HCT116 (cell line): ENCODE measurements around the gene FAM131B. TPM values are rescaled to one million over a fixed set of nuclear protein-coding genes. Genes with fewer than 3 reads are reported as not detected.

Experiments used
- ATAC-seq: fragments of 200-7000 bp; cut with Tn5 transposase; 2 replicates; pipeline ENCODE4 v1.9.1; 2020; ENCODE audit warnings: mild to moderate bottlenecking, moderate library complexity
- BruUV-seq: library from RNA; stranded (reverse); fragments of 400-500 nt; replicated peaks from 2 replicates; lab custom pipeline; 2021; lab: Mats Ljungman, UMichigan
- CTCF ChIA-PET: fragments of 300-600 bp; sonication (Branson Sonifier 250); formaldehyde crosslinking; loops from one replicate; lab custom pipeline; 2021; ENCODE audit warnings: antibody characterized with exemption; lab: Charles Lee
- POLR2A ChIA-PET: fragments of 300-600, 350-600 bp; sonication (Branson Sonifier 250); formaldehyde crosslinking; loops from one replicate; lab custom pipeline; 2021; ENCODE audit warnings: antibody characterized with exemption; lab: Charles Lee
- RAD21 ChIA-PET, 2 experiments: fragments of 300-600 bp; sonication (Branson Sonifier 250); formaldehyde crosslinking; loops; one replicate each; lab custom pipeline; 2023; ENCODE audit warnings: low total read pairs in 2 of 2; ENCODE audit not compliant: uncharacterized antibody in 2 of 2, unreplicated experiment in 2 of 2, low non-redundant PET in 1 of 2; lab: Charles Lee
- DNase-seq: peaks from one replicate; pipeline ENCODE4 v3.0.0-alpha.2; 2010; ENCODE audit warnings: low read depth, low spot score
- H2AFZ ChIP-seq: fragments of 200-600 bp; shearing (Covaris generic), sonication (generic); 2 replicates; pipeline ENCODE4 v1.6.1; 2017; ENCODE audit warnings: low read depth, mixed run types, mixed read lengths, antibody characterized with exemption, low read length; ENCODE audit not compliant: poor library complexity, severe bottlenecking
- H3K27ac ChIP-seq: 2 replicates; pipeline ENCODE4 v1.5.1; 2012; ENCODE audit warnings: low read depth, low read length
- H3K27me3 ChIP-seq: fragments of 200-600 bp; sonication (generic); 2 replicates; pipeline ENCODE4 v1.6.1; 2016; ENCODE audit warnings: mixed run types, low read length, mixed read lengths; ENCODE audit not compliant: insufficient read depth
- H3K36me3 ChIP-seq, 2 experiments: fragments of 200-500 bp in 1 of 2; fragments of 200-600 bp in 1 of 2; sonication (Bioruptor generic) in 1 of 2; sonication (generic) in 1 of 2; 2 replicates each; pipeline versions ENCODE4 v1.5.1 to v1.6.1; 2014 to 2016; ENCODE audit warnings: low read length in 2 of 2, inconsistent platforms in 1 of 2, mixed read lengths in 1 of 2, mixed run types in 1 of 2; ENCODE audit not compliant: insufficient read depth in 2 of 2, control insufficient read depth in 1 of 2
- H3K4me1 ChIP-seq, 2 experiments: fragments of 200-600 bp in 1 of 2; sonication (generic) in 1 of 2; 2 replicates each; pipeline versions ENCODE4 v1.5.1 to v1.6.1; 2012 to 2017; ENCODE audit warnings: low read length in 2 of 2, inconsistent platforms in 1 of 2, mild to moderate bottlenecking in 1 of 2, mixed read lengths in 1 of 2, mixed run types in 1 of 2, moderate library complexity in 1 of 2; ENCODE audit not compliant: insufficient read depth in 2 of 2, control insufficient read depth in 1 of 2
- H3K4me2 ChIP-seq: fragments of 200-600 bp; sonication (generic); 2 replicates; pipeline ENCODE4 v1.6.1; 2017; ENCODE audit warnings: mixed run types, low read length, mixed read lengths
- H3K4me3 ChIP-seq, 2 experiments: fragments of 200-600 bp in 1 of 2; sonication (generic) in 1 of 2; replicated peaks in 1 of 2; 2 replicates each; pipeline ENCODE4 v1.5.1; 2011 to 2016; ENCODE audit warnings: low read length in 2 of 2, control low read depth in 1 of 2, low read depth in 1 of 2, mild to moderate bottlenecking in 1 of 2, mixed read lengths in 1 of 2, mixed run types in 1 of 2
- H3K79me2 ChIP-seq: fragments of 200-600 bp; sonication (generic); 2 replicates; pipeline ENCODE4 v1.6.1; 2017; ENCODE audit warnings: mild to moderate bottlenecking, mixed run types, low read length, moderate library complexity, mixed read lengths; ENCODE audit not compliant: insufficient read depth
- H3K9ac ChIP-seq: fragments of 200-600 bp; sonication (generic); 2 replicates; pipeline ENCODE4 v1.6.1; 2016; ENCODE audit warnings: low read length, mixed read lengths
- H3K9me2 ChIP-seq: fragments of 200-600 bp; sonication (generic), shearing (Covaris generic); 2 replicates; pipeline ENCODE4 v1.6.1; 2017; ENCODE audit warnings: mixed run types, mild to moderate bottlenecking, moderate library complexity; ENCODE audit not compliant: insufficient read depth
- H3K9me3 ChIP-seq, 2 experiments: fragments of 200-500 bp in 1 of 2; fragments of 200-600 bp in 1 of 2; sonication (Bioruptor generic) in 1 of 2; sonication (generic) in 1 of 2; 2 replicates each; pipeline ENCODE4 v1.6.1; 2014 to 2017; ENCODE audit warnings: low read length in 2 of 2, mixed read lengths in 2 of 2, inconsistent platforms in 1 of 2, low read depth in 1 of 2, mild to moderate bottlenecking in 1 of 2, mixed run types in 1 of 2, moderate library complexity in 1 of 2; ENCODE audit not compliant: control insufficient read depth in 1 of 2, insufficient read depth in 1 of 2
- H4K20me1 ChIP-seq: fragments of 200-600 bp; sonication (generic), shearing (Covaris generic); 2 replicates; pipeline ENCODE4 v1.6.1; 2017; ENCODE audit warnings: mixed run types, mild to moderate bottlenecking, moderate library complexity; ENCODE audit not compliant: insufficient read depth
- CBX3 ChIP-seq: IDR thresholded peaks from 2 replicates; pipeline ENCODE4 v1.6.1; 2012; ENCODE audit warnings: low read depth
- ELF1 ChIP-seq: IDR thresholded peaks from 2 replicates; pipeline ENCODE4 v1.6.1; 2012; ENCODE audit warnings: low read depth, borderline replicate concordance
- EZH2 ChIP-seq: fragments of 200-600 bp; sonication (generic); IDR thresholded peaks from 2 replicates; pipeline ENCODE4 v1.6.1; 2017; ENCODE audit warnings: antibody characterized with exemption, mixed run types
- FOSL1 ChIP-seq: IDR thresholded peaks from 2 replicates; pipeline ENCODE4 v1.6.1; 2012; ENCODE audit warnings: low read depth
- JUND ChIP-seq: IDR thresholded peaks from 2 replicates; pipeline ENCODE4 v1.6.1; 2012
- POLR2A ChIP-seq: IDR thresholded peaks from 2 replicates; pipeline ENCODE4 v1.7.0; 2011; ENCODE audit warnings: borderline replicate concordance; ENCODE audit not compliant: insufficient read depth, insufficient read length; ENCODE audit errors: extremely low read depth
- POLR2AphosphoS5 ChIP-seq: IDR thresholded peaks from 2 replicates; pipeline ENCODE4 v1.6.1; 2011; ENCODE audit warnings: mild to moderate bottlenecking, low read depth, low read length, moderate library complexity
- ZFX ChIP-seq: fragments of 450-650 bp; IDR thresholded peaks from 2 replicates; pipeline ENCODE4 v1.6.1; 2017
- intact Hi-C: fragments of 100-400 bp; cut with micrococcal nuclease; formaldehyde crosslinking; loops from 2 replicates; pipeline ENCODE4 v1.10.0; 2022
- total RNA-seq: library from RNA; stranded (reverse); gene quantifications from one replicate; pipeline ENCODE4 v1.2.1, GENCODE V29; 2021; ENCODE audit not compliant: unreplicated experiment
- TF ChIP-seq, protein P1 (sequence below): IDR thresholded peaks from 2 replicates; pipeline ENCODE4 v1.6.1; 2012
- TF ChIP-seq, protein P2 (sequence below): IDR thresholded peaks from 2 replicates; pipeline ENCODE4 v1.6.1; 2011; ENCODE audit warnings: mild to moderate bottlenecking, low read length, moderate library complexity; ENCODE audit not compliant: insufficient replicate concordance; ENCODE audit errors: extremely low read depth
- TF ChIP-seq, protein P3 (sequence below), 3 experiments: fragments of 200-600 bp in 1 of 3; sonication (generic) in 1 of 3; IDR thresholded peaks in 2 of 3; conservative IDR thresholded peaks in 1 of 3; 2 replicates each; pipeline ENCODE4 v1.5.1; 2012 to 2017; ENCODE audit warnings: low read depth in 2 of 3, low read length in 2 of 3, antibody characterized with exemption in 1 of 3, borderline replicate concordance in 1 of 3, control low read depth in 1 of 3, mild to moderate bottlenecking in 1 of 3, mixed read lengths in 1 of 3, mixed run types in 1 of 3, moderate library complexity in 1 of 3; ENCODE audit not compliant: insufficient read depth in 1 of 3
- TF ChIP-seq, protein P4 (sequence below): IDR thresholded peaks from 2 replicates; pipeline ENCODE4 v1.6.1; 2012; ENCODE audit warnings: low read depth

FAM131B gene
- total RNA-seq, 1 experiment from 2014 or later = 0.20 TPM

DNA sequence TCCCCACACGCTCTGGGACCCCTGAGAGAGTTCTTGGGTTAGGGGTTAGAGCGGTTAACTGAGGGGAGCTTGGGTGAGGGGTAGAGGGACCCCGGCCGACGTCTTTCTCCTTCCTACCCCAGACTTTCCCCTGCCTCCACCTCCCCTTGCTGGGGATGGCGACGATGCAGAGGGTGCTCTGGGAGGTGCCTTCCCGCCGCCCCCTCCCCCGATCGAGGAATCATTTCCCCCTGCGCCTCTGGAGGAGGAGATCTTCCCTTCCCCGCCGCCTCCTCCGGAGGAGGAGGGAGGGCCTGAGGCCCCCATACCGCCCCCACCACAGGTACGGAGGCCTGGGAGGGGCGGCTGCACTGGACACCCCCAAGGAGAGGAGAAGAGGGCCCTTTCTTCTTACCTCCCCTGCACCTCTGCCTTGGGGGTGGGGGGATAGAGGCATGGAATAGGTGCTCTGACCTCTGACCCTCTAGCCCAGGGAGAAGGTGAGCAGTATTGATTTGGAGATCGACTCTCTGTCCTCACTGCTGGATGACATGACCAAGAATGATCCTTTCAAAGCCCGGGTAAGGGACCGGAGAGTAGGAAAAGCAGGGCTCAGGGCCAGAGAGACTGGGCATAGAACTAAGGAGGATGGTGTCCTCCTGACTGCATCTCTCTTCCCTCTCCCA is 19.7 kb upstream of the FAM131B start:
- Histone ChIP-seq H3K27me3 (no peaks in the 10 kb centered on the region), H3K9me3 (no peaks in the 10 kb centered on the region), H3K4me1 (peaks cover 13 to 26% of the 10 kb centered on the region in 2 experiments), H3K9me2 (no peaks in the 10 kb centered on the region), H3K9ac (peak overlapping the region; percentile 93), H3K4me2 (peak overlapping the region; percentile 98), H2AFZ (no peak overlapping the region), H3K4me3 (peak overlapping the region; percentile 73 to 93)
- no peak for DNase-seq
- ChIA-PET CTCF (no interaction called here), POLR2A (interaction anchor here (1.0 kb wide), 1 partner anchor 14 kb away, joined by 3 read pairs; no protein-coding TSS in a partner anchor), RAD21 (no interaction called here)
- BruUV-seq = no TSS peak
- intact Hi-C loops = no loop called here
- no peak for TF ChIP-seq POLR2A
- no peak for TF ChIP-seq ZFX
- TF ChIP-seq, protein P1, sequence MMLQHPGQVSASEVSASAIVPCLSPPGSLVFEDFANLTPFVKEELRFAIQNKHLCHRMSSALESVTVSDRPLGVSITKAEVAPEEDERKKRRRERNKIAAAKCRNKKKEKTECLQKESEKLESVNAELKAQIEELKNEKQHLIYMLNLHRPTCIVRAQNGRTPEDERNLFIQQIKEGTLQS = no peak
- no peak for TF ChIP-seq EZH2
- TF ChIP-seq, protein P2, sequence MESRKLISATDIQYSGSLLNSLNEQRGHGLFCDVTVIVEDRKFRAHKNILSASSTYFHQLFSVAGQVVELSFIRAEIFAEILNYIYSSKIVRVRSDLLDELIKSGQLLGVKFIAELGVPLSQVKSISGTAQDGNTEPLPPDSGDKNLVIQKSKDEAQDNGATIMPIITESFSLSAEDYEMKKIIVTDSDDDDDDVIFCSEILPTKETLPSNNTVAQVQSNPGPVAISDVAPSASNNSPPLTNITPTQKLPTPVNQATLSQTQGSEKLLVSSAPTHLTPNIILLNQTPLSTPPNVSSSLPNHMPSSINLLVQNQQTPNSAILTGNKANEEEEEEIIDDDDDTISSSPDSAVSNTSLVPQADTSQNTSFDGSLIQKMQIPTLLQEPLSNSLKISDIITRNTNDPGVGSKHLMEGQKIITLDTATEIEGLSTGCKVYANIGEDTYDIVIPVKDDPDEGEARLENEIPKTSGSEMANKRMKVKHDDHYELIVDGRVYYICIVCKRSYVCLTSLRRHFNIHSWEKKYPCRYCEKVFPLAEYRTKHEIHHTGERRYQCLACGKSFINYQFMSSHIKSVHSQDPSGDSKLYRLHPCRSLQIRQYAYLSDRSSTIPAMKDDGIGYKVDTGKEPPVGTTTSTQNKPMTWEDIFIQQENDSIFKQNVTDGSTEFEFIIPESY = no peak
- no peak for TF ChIP-seq ELF1
- TF ChIP-seq, protein P3, sequence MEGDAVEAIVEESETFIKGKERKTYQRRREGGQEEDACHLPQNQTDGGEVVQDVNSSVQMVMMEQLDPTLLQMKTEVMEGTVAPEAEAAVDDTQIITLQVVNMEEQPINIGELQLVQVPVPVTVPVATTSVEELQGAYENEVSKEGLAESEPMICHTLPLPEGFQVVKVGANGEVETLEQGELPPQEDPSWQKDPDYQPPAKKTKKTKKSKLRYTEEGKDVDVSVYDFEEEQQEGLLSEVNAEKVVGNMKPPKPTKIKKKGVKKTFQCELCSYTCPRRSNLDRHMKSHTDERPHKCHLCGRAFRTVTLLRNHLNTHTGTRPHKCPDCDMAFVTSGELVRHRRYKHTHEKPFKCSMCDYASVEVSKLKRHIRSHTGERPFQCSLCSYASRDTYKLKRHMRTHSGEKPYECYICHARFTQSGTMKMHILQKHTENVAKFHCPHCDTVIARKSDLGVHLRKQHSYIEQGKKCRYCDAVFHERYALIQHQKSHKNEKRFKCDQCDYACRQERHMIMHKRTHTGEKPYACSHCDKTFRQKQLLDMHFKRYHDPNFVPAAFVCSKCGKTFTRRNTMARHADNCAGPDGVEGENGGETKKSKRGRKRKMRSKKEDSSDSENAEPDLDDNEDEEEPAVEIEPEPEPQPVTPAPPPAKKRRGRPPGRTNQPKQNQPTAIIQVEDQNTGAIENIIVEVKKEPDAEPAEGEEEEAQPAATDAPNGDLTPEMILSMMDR (IDR thresholded peaks at IDR 0.05 in 2 of 3, conservative IDR thresholded peaks at IDR 0.05 in 1 of 3; ENCODE audit: borderline replicate concordance in 1 of 3, insufficient read depth in 1 of 3, low read depth in 2 of 3, low read length in 2 of 3) = no peak
- no peak for TF ChIP-seq FOSL1
- TF ChIP-seq, protein P4, sequence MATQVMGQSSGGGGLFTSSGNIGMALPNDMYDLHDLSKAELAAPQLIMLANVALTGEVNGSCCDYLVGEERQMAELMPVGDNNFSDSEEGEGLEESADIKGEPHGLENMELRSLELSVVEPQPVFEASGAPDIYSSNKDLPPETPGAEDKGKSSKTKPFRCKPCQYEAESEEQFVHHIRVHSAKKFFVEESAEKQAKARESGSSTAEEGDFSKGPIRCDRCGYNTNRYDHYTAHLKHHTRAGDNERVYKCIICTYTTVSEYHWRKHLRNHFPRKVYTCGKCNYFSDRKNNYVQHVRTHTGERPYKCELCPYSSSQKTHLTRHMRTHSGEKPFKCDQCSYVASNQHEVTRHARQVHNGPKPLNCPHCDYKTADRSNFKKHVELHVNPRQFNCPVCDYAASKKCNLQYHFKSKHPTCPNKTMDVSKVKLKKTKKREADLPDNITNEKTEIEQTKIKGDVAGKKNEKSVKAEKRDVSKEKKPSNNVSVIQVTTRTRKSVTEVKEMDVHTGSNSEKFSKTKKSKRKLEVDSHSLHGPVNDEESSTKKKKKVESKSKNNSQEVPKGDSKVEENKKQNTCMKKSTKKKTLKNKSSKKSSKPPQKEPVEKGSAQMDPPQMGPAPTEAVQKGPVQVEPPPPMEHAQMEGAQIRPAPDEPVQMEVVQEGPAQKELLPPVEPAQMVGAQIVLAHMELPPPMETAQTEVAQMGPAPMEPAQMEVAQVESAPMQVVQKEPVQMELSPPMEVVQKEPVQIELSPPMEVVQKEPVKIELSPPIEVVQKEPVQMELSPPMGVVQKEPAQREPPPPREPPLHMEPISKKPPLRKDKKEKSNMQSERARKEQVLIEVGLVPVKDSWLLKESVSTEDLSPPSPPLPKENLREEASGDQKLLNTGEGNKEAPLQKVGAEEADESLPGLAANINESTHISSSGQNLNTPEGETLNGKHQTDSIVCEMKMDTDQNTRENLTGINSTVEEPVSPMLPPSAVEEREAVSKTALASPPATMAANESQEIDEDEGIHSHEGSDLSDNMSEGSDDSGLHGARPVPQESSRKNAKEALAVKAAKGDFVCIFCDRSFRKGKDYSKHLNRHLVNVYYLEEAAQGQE = no peak
- no peak for TF ChIP-seq CBX3
- TF ChIP-seq POLR2AphosphoS5 = no peak
- no peak for TF ChIP-seq JUND
- TF ChIP-seq, all 23 proteins: peak for 0
- H3K79me2 ChIP-seq = peaks cover 70% of the 10 kb centered on the region
- peaks cover 5 to 12% of the 10 kb centered on the region in 2 experiments; a peak in 2 of 4 replicates for H3K36me3 ChIP-seq
- peak overlapping the region; percentile 96 for H3K27ac ChIP-seq
- H4K20me1 ChIP-seq = no peaks in the 10 kb centered on the region
- ATAC-seq = no peak
